ENCODE data around the gene SH3BGRL2.

Gene SH3BGRL2

DNA sequence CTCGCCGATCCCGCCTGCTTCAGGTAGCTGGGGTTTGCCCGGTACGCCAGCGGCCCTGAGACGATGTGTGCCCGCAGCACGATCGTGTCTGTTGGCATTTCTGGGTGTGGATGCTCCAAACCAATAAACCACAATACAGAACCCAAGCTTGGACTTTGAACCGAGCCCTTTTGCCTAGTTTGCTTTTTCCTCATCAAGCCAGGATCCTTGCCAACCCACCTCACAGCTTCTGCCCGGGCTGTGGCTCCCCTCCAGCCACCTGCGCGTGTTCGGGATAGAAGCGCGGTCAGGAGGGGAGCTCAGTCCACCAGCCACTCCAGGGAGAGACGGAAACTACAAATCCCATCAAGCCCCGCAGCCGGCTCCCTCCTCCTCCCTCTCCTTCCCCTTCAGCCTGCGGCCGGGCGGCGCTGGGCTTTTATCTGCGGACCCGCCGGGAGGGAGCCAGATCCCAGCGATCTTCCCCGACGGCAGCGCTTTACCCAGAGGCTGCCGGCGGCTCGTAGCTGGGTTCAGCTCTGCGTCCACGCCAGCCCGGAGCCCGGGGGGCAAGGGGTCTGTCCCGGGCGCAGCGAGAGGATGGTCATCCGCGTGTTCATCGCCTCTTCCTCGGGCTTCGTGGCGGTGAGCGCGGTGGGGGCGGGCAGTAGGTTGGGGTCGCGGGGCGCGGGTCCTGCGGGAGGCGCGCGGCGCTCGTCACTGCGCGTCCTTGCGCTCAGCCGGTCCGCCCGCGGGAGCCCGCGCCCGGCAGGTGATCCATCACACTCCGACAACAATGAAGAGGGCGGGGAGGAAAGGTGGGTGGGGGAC, at the start of gene SH3BGRL2:
Gene SH3BGRL2 (plus strand): TSS at position 447 of the 810 bp plus-strand sequence. CDS start 133 bp downstream, at position 580.
- H3K9me3 ChIP-seq (ENCODE audit: insufficient read depth, low read length) = no peaks in the 10 kb centered on the region
- TF ChIP-seq EZH2phosphoT487 (IDR thresholded peaks at IDR 0.05; ENCODE audit: low read depth) = no peak
- TF ChIP-seq, protein P1, sequence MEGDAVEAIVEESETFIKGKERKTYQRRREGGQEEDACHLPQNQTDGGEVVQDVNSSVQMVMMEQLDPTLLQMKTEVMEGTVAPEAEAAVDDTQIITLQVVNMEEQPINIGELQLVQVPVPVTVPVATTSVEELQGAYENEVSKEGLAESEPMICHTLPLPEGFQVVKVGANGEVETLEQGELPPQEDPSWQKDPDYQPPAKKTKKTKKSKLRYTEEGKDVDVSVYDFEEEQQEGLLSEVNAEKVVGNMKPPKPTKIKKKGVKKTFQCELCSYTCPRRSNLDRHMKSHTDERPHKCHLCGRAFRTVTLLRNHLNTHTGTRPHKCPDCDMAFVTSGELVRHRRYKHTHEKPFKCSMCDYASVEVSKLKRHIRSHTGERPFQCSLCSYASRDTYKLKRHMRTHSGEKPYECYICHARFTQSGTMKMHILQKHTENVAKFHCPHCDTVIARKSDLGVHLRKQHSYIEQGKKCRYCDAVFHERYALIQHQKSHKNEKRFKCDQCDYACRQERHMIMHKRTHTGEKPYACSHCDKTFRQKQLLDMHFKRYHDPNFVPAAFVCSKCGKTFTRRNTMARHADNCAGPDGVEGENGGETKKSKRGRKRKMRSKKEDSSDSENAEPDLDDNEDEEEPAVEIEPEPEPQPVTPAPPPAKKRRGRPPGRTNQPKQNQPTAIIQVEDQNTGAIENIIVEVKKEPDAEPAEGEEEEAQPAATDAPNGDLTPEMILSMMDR (IDR thresholded peaks at IDR 0.05; ENCODE audit: low read depth, low read length) = no peak
- no peak within 1 kb of the TSS for H3K9ac ChIP-seq (ENCODE audit: low read length)
- H4K20me1 ChIP-seq (ENCODE audit: insufficient read depth, low read length) = no peaks in the 10 kb centered on the region
- no peak within 1 kb of the TSS for H2AFZ ChIP-seq (ENCODE audit: low read depth, low read length)
- H3K79me2 ChIP-seq (ENCODE audit: low read length) = no peaks in the 10 kb centered on the region
- no peak within 1 kb of the TSS for H3K4me2 ChIP-seq (ENCODE audit: low read length)
- H3K36me3 ChIP-seq (replicated peaks; ENCODE audit: low read depth, low read length) = no peaks in the 10 kb centered on the region
- peaks cover 14% of the 10 kb centered on the region for H3K27me3 ChIP-seq (ENCODE audit: low read depth, low read length)
- H3K4me3 ChIP-seq (ENCODE audit: low read length) = no peak within 1 kb of the TSS
- no peak within 1 kb of the TSS for H3K27ac ChIP-seq (ENCODE audit: low read length)
- no peaks in the 10 kb centered on the region for H3K4me1 ChIP-seq (ENCODE audit: low read length)

DNA sequence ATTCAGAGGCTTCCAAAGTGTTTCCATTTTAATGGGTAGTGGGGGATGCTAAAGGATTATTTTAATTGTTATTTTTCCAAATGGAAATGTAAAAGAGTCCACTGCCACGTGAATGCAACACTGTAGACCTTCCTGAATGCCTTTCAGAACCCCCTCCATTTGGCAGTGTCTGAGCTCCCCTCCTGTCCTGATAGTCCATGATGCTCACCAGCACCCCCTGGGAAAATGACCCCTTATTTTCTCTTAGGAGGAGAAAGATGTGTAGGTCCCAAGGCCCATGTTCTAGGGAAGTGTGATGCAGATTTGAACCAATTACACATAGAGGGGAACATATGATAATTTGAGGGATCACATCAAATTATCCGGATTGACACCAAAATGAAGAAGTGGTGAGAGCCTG, 46.8 kb upstream of the SH3BGRL2 start:
- Histone ChIP-seq H3K4me3 (ENCODE audit: low read length) (no peak overlapping the region), H3K36me3 (replicated peaks; ENCODE audit: low read depth, low read length) (no peaks in the 10 kb centered on the region), H4K20me1 (ENCODE audit: insufficient read depth, low read length) (no peaks in the 10 kb centered on the region), H3K9ac (ENCODE audit: low read length) (no peak overlapping the region), H3K9me3 (ENCODE audit: insufficient read depth, low read length) (no peaks in the 10 kb centered on the region), H3K4me1 (ENCODE audit: low read length) (no peaks in the 10 kb centered on the region), H3K4me2 (ENCODE audit: low read length) (no peak overlapping the region), H3K79me2 (ENCODE audit: low read length) (no peaks in the 10 kb centered on the region), H3K27ac (ENCODE audit: low read length) (no peak overlapping the region), H3K27me3 (ENCODE audit: low read depth, low read length) (no peaks in the 10 kb centered on the region), H2AFZ (ENCODE audit: low read depth, low read length) (no peak overlapping the region)
- TF ChIP-seq, protein P1 (IDR thresholded peaks at IDR 0.05; ENCODE audit: low read depth, low read length) = no peak
- TF ChIP-seq EZH2phosphoT487 (IDR thresholded peaks at IDR 0.05; ENCODE audit: low read depth) = no peak

DNA sequence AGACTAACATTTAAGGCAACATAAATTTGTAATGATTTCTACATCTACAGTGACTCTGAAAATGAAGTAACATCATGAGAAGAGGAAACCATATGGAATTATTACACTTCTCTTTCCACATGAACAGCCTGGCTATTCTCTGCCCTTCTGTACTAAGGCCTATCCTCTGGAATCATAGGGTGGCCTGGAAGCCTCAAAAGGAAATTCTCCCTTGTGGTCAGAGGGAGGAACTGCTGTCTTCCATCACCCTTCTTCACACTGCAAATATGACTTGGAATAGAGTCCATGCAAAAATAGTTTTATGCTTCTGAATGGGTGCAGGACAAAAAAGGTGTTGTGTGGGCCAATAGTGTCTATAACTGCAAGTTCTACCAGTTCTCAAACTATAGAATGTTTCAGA, 44.6 kb upstream of the SH3BGRL2 start:
- Histone ChIP-seq H3K4me2 (ENCODE audit: low read length) (no peak overlapping the region), H3K79me2 (ENCODE audit: low read length) (no peaks in the 10 kb centered on the region)

DNA sequence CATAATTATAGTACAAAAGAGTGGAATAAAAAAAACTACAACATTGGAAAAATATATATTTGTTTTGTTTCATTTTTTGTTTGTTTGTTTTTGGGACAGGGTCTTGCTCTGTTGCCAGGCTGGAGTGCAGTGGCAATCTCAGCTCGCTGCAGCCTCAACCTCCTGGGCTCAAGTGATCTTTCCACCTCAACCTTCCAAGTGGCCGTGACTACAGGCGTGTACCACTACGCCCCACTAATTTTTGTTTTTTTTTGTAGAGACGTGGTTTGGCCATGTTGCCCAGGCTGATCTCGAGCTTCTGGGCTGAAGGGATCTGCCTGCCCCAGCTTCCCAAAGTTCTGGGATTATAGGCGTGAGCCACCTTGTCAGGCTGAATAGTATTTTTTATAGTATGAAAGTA, 41.4 kb upstream of the SH3BGRL2 start:
- Histone ChIP-seq H3K4me3 (ENCODE audit: low read length) (no peak overlapping the region), H3K9me3 (ENCODE audit: insufficient read depth, low read length) (no peaks in the 10 kb centered on the region), H3K4me1 (ENCODE audit: low read length) (no peaks in the 10 kb centered on the region), H3K79me2 (ENCODE audit: low read length) (no peaks in the 10 kb centered on the region), H3K27ac (ENCODE audit: low read length) (no peak overlapping the region), H4K20me1 (ENCODE audit: insufficient read depth, low read length) (no peaks in the 10 kb centered on the region), H2AFZ (ENCODE audit: low read depth, low read length) (no peak overlapping the region), H3K27me3 (ENCODE audit: low read depth, low read length) (no peaks in the 10 kb centered on the region), H3K36me3 (replicated peaks; ENCODE audit: low read depth, low read length) (no peaks in the 10 kb centered on the region), H3K4me2 (ENCODE audit: low read length) (no peak overlapping the region), H3K9ac (ENCODE audit: low read length) (no peak overlapping the region)
- TF ChIP-seq, protein P1 (IDR thresholded peaks at IDR 0.05; ENCODE audit: low read depth, low read length) = no peak
- TF ChIP-seq EZH2phosphoT487 (IDR thresholded peaks at IDR 0.05; ENCODE audit: low read depth) = no peak

More for the DNA sequence above, 44.6 kb upstream of the SH3BGRL2 start:
- Histone ChIP-seq H3K4me1 (ENCODE audit: low read length) (no peaks in the 10 kb centered on the region), H3K4me3 (ENCODE audit: low read length) (no peak overlapping the region), H3K9me3 (ENCODE audit: insufficient read depth, low read length) (no peaks in the 10 kb centered on the region), H3K27ac (ENCODE audit: low read length) (no peak overlapping the region), H3K9ac (ENCODE audit: low read length) (no peak overlapping the region), H3K36me3 (replicated peaks; ENCODE audit: low read depth, low read length) (no peaks in the 10 kb centered on the region), H2AFZ (ENCODE audit: low read depth, low read length) (no peak overlapping the region), H4K20me1 (ENCODE audit: insufficient read depth, low read length) (no peaks in the 10 kb centered on the region), H3K27me3 (ENCODE audit: low read depth, low read length) (no peaks in the 10 kb centered on the region)
- no peak for TF ChIP-seq EZH2phosphoT487 (IDR thresholded peaks at IDR 0.05; ENCODE audit: low read depth)
- TF ChIP-seq, protein P1 (IDR thresholded peaks at IDR 0.05; ENCODE audit: low read depth, low read length) = peak; percentile 32

All from OCI-LY3 (cell line).